SK-N-SH (cell line): ENCODE data around the gene FAM217A. TPM values are rescaled to one million over a fixed set of nuclear protein-coding genes. Genes with fewer than 3 reads are reported as not detected.

Source experiments
- CTCF ChIA-PET: fragments of 300-600, 350-600 bp; formaldehyde crosslinking; extraction: SDS; loops from one replicate; lab custom pipeline; 2021; lab: Yijun Ruan, JAX
- POLR2A ChIA-PET: fragments of 350-600 bp; sonication (Branson Sonifier 250); formaldehyde crosslinking; extraction: SDS; loops from one replicate; lab custom pipeline; 2020; ENCODE audit warnings: antibody characterized with exemption, inconsistent platforms; lab: Yijun Ruan, JAX
- DNase-seq: peaks from one replicate; pipeline ENCODE4 v3.0.0; 2012
- H2AFZ ChIP-seq: fragments of 200-600 bp; sonication (generic); 2 replicates; pipeline ENCODE4 v1.8.1; 2016; ENCODE audit warnings: antibody characterized with exemption, mild to moderate bottlenecking, low read depth
- H3F3A ChIP-seq: fragments of 200-600 bp; sonication (generic); replicated peaks from 2 replicates; pipeline ENCODE3; 2016; ENCODE audit warnings: antibody characterized with exemption, mild to moderate bottlenecking; ENCODE audit not compliant: insufficient read depth
- H3K27ac ChIP-seq, 2 experiments: fragments of 200-500 bp in 1 of 2; fragments of 200-600 bp in 1 of 2; sonication (Bioruptor generic) in 1 of 2; sonication (generic), shearing (Covaris generic) in 1 of 2; 2 replicates each; pipeline versions ENCODE4 v1.5.1 to v1.6.1; 2014 to 2016; ENCODE audit warnings: low read depth in 2 of 2, inconsistent platforms in 1 of 2, low read length in 1 of 2, mild to moderate bottlenecking in 1 of 2, mixed read lengths in 1 of 2
- H3K27me3 ChIP-seq: fragments of 200-600 bp; sonication (generic), shearing (Covaris generic); 2 replicates; pipeline ENCODE4 v1.6.1; 2016; ENCODE audit warnings: mixed run types; ENCODE audit not compliant: insufficient read depth
- H3K36me3 ChIP-seq, 2 experiments: fragments of 200-500 bp in 1 of 2; fragments of 200-600 bp in 1 of 2; sonication (Bioruptor generic) in 1 of 2; sonication (generic) in 1 of 2; replicated peaks in 1 of 2; 2 replicates each; pipeline versions ENCODE3 to v1.5.1; 2014 to 2016; ENCODE audit warnings: low read length in 1 of 2, mild to moderate bottlenecking in 1 of 2; ENCODE audit not compliant: insufficient read depth in 2 of 2, control insufficient read depth in 1 of 2
- H3K4me1 ChIP-seq, 2 experiments: fragments of 200-500 bp in 1 of 2; fragments of 200-600 bp in 1 of 2; sonication (Bioruptor generic) in 1 of 2; sonication (generic), shearing (Covaris generic) in 1 of 2; 2 replicates each; pipeline versions ENCODE4 v1.5.1 to v1.6.1; 2014 to 2016; ENCODE audit warnings: low read depth in 1 of 2, low read length in 1 of 2, mixed run types in 1 of 2; ENCODE audit not compliant: insufficient read depth in 2 of 2, control insufficient read depth in 1 of 2
- H3K4me2 ChIP-seq: fragments of 200-600 bp; sonication (generic), shearing (Covaris generic); 2 replicates; pipeline ENCODE4 v1.6.1; 2017; ENCODE audit warnings: mixed run types
- H3K4me3 ChIP-seq, 2 experiments: fragments of 200-500 bp in 1 of 2; fragments of 200-600 bp in 1 of 2; sonication (Bioruptor generic) in 1 of 2; sonication (generic), shearing (Covaris generic) in 1 of 2; 2 replicates each; pipeline versions ENCODE4 v1.5.1 to v1.8.1; 2014 to 2016; ENCODE audit warnings: low read depth in 2 of 2, inconsistent platforms in 1 of 2, low read length in 1 of 2, mild to moderate bottlenecking in 1 of 2, mixed read lengths in 1 of 2, moderate library complexity in 1 of 2
- H3K79me2 ChIP-seq: fragments of 200-600 bp; sonication (generic); 2 replicates; pipeline ENCODE4 v1.8.1; 2017; ENCODE audit warnings: mild to moderate bottlenecking; ENCODE audit not compliant: insufficient read depth
- H3K9ac ChIP-seq: fragments of 200-600 bp; sonication (generic); 2 replicates; pipeline ENCODE4 v1.6.1; 2017; ENCODE audit warnings: mixed run types
- H3K9me2 ChIP-seq: fragments of 200-600 bp; sonication (generic); 2 replicates; pipeline ENCODE4 v1.6.1; 2017; ENCODE audit warnings: mixed run types
- H3K9me3 ChIP-seq: fragments of 200-600 bp; sonication (generic); 2 replicates; pipeline ENCODE4 v1.6.1; 2017; ENCODE audit warnings: mixed run types, mild to moderate bottlenecking, moderate library complexity
- H4K20me1 ChIP-seq: fragments of 200-600 bp; sonication (generic); 2 replicates; pipeline ENCODE4 v1.6.1; 2017; ENCODE audit warnings: mild to moderate bottlenecking, mixed run types; ENCODE audit not compliant: insufficient read depth
- EZH2phosphoT487 ChIP-seq: fragments of 200-600 bp; sonication (generic); IDR thresholded peaks from 2 replicates; pipeline ENCODE4 v1.6.1; 2017; ENCODE audit warnings: low read depth, mixed run types, mild to moderate bottlenecking, antibody characterized with exemption, moderate library complexity, borderline replicate concordance
- FOSL2 ChIP-seq: IDR thresholded peaks from 2 replicates; pipeline ENCODE4 v1.4.0; 2012; ENCODE audit warnings: low read depth, mild to moderate bottlenecking, moderate library complexity, borderline replicate concordance
- GABPA ChIP-seq: IDR thresholded peaks from 2 replicates; pipeline ENCODE4 v1.4.0; 2012; ENCODE audit warnings: low read depth, mild to moderate bottlenecking
- JUND ChIP-seq: IDR thresholded peaks from 2 replicates; pipeline ENCODE4 v1.4.0; 2012
- MXI1 ChIP-seq: IDR thresholded peaks from 2 replicates; pipeline ENCODE4 v1.6.1; 2012; ENCODE audit warnings: mild to moderate bottlenecking, low read depth, low read length, improper control_type of control experiment
- RCOR1 ChIP-seq: fragments of 150-350 bp; IDR thresholded peaks from 2 replicates; pipeline ENCODE4 v1.6.1; 2017; ENCODE audit warnings: antibody characterized with exemption, low read length
- REST ChIP-seq: IDR thresholded peaks from 2 replicates; pipeline ENCODE4 v1.6.1; 2012; ENCODE audit warnings: mild to moderate bottlenecking, low read depth, low read length, moderate library complexity
- RXRA ChIP-seq: IDR thresholded peaks from 2 replicates; pipeline ENCODE4 v1.4.0; 2012; ENCODE audit warnings: low read depth, mild to moderate bottlenecking, borderline replicate concordance
- SIN3A ChIP-seq: IDR thresholded peaks from 2 replicates; pipeline ENCODE4 v1.6.1; 2012; ENCODE audit warnings: low read depth, mild to moderate bottlenecking, low read length, moderate library complexity, borderline replicate concordance
- SMC3 ChIP-seq: IDR thresholded peaks from 2 replicates; pipeline ENCODE4 v1.6.1; 2012; ENCODE audit warnings: low read depth, low read length, improper control_type of control experiment
- TCF12 ChIP-seq: IDR thresholded peaks from 2 replicates; pipeline ENCODE4 v1.4.0; 2012
- WGBS: methylation state at CpG from one replicate; pipeline ENCODE4 v1.1.6; 2017; ENCODE audit warnings: low lambda C conversion rate; 5-methylcytosine and 5-hydroxymethylcytosine counted together
- polyA plus RNA-seq, 3 experiments: library from polyadenylated mRNA; depleted of rRNA; stranded (reverse); fragments of >200 nt; gene quantifications; 2 replicates each; pipeline ENCODE4 v1.2.3, GENCODE V29; 2012
- TF ChIP-seq, protein P1 (sequence below): IDR thresholded peaks from 2 replicates; pipeline ENCODE4 v1.4.0; 2012; ENCODE audit warnings: low read depth, borderline replicate concordance
- TF ChIP-seq, protein P2 (sequence below): IDR thresholded peaks from 2 replicates; pipeline ENCODE4; 2012

FAM217A gene
- polyA plus RNA-seq, 1 of the 3 experiments (the other 2 are of a cell fraction): not detected

DNA sequence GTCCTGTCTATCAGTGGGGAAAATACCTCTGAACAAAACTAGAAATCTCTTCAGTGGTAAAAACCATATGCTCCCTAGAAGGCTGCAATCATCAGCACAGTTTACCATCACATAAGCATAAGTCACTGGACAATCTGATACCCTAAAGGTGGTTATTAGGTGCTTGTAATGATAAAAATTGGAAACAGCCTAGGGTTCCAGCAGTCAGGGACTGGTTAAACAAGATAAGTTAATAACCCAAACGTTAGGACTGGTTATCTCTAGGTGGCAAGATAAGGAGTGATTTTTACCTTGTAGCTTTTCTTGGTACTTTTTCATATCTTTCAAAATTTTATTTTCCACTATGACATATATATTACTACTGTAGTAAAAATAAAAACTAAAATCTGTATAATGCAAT is 45.4 kb upstream of the FAM217A start:
- H3K9me3 ChIP-seq: no peaks in the 10 kb centered on the region
- 47% methylated on average over 1 of the region's 1 CpG for WGBS
- TF ChIP-seq GABPA: no peak
- TF ChIP-seq REST: no peak
- no peak for TF ChIP-seq RXRA
- TF ChIP-seq, protein P1, sequence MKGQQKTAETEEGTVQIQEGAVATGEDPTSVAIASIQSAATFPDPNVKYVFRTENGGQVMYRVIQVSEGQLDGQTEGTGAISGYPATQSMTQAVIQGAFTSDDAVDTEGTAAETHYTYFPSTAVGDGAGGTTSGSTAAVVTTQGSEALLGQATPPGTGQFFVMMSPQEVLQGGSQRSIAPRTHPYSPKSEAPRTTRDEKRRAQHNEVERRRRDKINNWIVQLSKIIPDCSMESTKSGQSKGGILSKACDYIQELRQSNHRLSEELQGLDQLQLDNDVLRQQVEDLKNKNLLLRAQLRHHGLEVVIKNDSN: no peak
- TF ChIP-seq JUND: no peak
- no peak for TF ChIP-seq SMC3
- no peak for TF ChIP-seq FOSL2
- no peak for TF ChIP-seq SIN3A
- TF ChIP-seq, protein P2, sequence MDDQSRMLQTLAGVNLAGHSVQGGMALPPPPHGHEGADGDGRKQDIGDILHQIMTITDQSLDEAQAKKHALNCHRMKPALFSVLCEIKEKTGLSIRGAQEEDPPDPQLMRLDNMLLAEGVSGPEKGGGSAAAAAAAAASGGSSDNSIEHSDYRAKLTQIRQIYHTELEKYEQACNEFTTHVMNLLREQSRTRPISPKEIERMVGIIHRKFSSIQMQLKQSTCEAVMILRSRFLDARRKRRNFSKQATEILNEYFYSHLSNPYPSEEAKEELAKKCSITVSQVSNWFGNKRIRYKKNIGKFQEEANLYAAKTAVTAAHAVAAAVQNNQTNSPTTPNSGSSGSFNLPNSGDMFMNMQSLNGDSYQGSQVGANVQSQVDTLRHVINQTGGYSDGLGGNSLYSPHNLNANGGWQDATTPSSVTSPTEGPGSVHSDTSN: no peak
- no peak for TF ChIP-seq EZH2phosphoT487
- no peak for TF ChIP-seq RCOR1
- TF ChIP-seq TCF12: no peak
- TF ChIP-seq MXI1: no peak
- H3K9ac ChIP-seq: no peak overlapping the region
- H2AFZ ChIP-seq: no peak overlapping the region
- peaks cover 24% of the 10 kb centered on the region for H3F3A ChIP-seq
- peaks cover 63 to 77% of the 10 kb centered on the region in 2 experiments for H3K36me3 ChIP-seq
- peaks cover 0 to 19% of the 10 kb centered on the region in 2 experiments; a peak in 1 of 4 replicates for H3K4me1 ChIP-seq
- POLR2A ChIA-PET: no interaction called here
- CTCF ChIA-PET: no interaction called here
- H3K4me3 ChIP-seq: no peak overlapping the region
- peaks cover 3% of the 10 kb centered on the region; the same call in 1 of the 2 replicates for H3K79me2 ChIP-seq
- no peak overlapping the region for H3K4me2 ChIP-seq
- no peaks in the 10 kb centered on the region for H3K27me3 ChIP-seq
- no peak overlapping the region for H3K27ac ChIP-seq
- no peak for DNase-seq
- H3K9me2 ChIP-seq: no peaks in the 10 kb centered on the region
- no peaks in the 10 kb centered on the region for H4K20me1 ChIP-seq
